Stimulated activated CD4-positive, alpha-beta T cell treated with anti-CD3 and anti-CD28 coated beads, Interleukin-1b, Interleukin-23, amount 100 ng/mL, for 48 hours (primary cell): Measurements from ENCODE around the gene CPOX.

Experiments
- DNase-seq: peaks from one replicate; pipeline ENCODE4 v3.0.0-alpha.2; 2020

CPOX gene

GRCh38 chr3:98594628-98595324 is 1.4 kb upstream of the CPOX start:
- no peak for DNase-seq

GRCh38 chr3:98592345-98592935 is 971 bp downstream of the CPOX start:
- DNase-seq, result no peak

- no peak for DNase-seq
These were observed 3.9 kb downstream of the CPOX start for GRCh38 chr3:98589331-98590036.

- no peak for DNase-seq
These were observed 5.3 kb downstream of the CPOX start for GRCh38 chr3:98588065-98588464.

GRCh38 chr3:98587654-98588053 is 5.8 kb downstream of the CPOX start:
- no peak for DNase-seq

GRCh38 chr3:98584547-98584946 is 8.9 kb downstream of the CPOX start:
- no peak for DNase-seq

GRCh38 chr3:98583766-98584165 is 9.6 kb downstream of the CPOX start:
- no peak for DNase-seq

GRCh38 chr3:98582042-98582441 is 11.4 kb downstream of the CPOX start:
- no peak for DNase-seq

- DNase-seq, result no peak
These were observed 11.9 kb downstream of the CPOX start for GRCh38 chr3:98581474-98581873.

- no peak for DNase-seq
These were observed 12.7 kb downstream of the CPOX start for GRCh38 chr3:98580401-98581386.

GRCh38 chr3:98577178-98577895 is 16.1 kb downstream of the CPOX start:
- DNase-seq, result no peak

- peak; percentile 52 for DNase-seq
These were observed 19.3 kb downstream of the CPOX start for GRCh38 chr3:98574132-98574531.

- no peak for DNase-seq
These were observed 20.2 kb downstream of the CPOX start for GRCh38 chr3:98573181-98573728.

GRCh38 chr3:98568402-98568801 is 25.0 kb downstream of the CPOX start:
- DNase-seq, result no peak

GRCh38 chr3:98567666-98568270 is 25.6 kb downstream of the CPOX start:
- no peak for DNase-seq

- no peak for DNase-seq
These were observed 27.6 kb downstream of the CPOX start for GRCh38 chr3:98565843-98566242.

GRCh38 chr3:98565237-98565643 is 28.2 kb downstream of the CPOX start:
- DNase-seq, result no peak

- DNase-seq, result no peak
These were observed 29.0 kb downstream of the CPOX start for GRCh38 chr3:98564282-98565005.

GRCh38 chr3:98563661-98564281 is 29.6 kb downstream of the CPOX start:
- no peak for DNase-seq
